AG10803 (cell line): Measurements from ENCODE around the gene UBE2Q2.

Experiments used
- DNase-seq: peaks from one replicate; pipeline ENCODE4 v3.0.0; 2010; ENCODE audit warnings: low read depth
- H3K4me3 ChIP-seq: 2 replicates; pipeline ENCODE4 v1.5.1; 2011; ENCODE audit warnings: mild to moderate bottlenecking, low read length, control low read depth
- TF ChIP-seq, protein P1 (sequence below): conservative IDR thresholded peaks from 2 replicates; pipeline ENCODE4 v1.5.1; 2011; ENCODE audit warnings: mild to moderate bottlenecking, low read length, control low read depth, inconsistent platforms

Gene UBE2Q2

DNA sequence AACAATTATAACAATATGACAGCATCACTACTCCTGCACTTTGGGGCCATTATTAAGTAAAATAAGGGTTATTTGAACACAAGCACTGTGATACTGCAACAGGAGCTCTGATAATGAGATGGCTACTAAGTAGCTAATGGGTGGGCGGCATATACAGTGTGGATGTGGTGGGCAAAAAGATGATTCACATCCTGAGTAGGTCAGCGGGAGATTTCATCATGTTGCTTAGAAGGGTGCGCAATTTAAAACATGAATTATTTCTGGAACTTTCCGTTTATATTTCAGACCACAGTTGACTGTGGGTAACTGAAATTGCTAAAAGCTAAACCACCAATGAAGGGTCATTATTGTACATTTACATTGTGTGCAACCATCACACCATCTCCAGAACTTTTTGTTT lies 102.7 kb downstream of the UBE2Q2 start:
- H3K4me3 ChIP-seq, result no peak overlapping the region
- DNase-seq, result peak; percentile 16
- TF ChIP-seq, protein P1, sequence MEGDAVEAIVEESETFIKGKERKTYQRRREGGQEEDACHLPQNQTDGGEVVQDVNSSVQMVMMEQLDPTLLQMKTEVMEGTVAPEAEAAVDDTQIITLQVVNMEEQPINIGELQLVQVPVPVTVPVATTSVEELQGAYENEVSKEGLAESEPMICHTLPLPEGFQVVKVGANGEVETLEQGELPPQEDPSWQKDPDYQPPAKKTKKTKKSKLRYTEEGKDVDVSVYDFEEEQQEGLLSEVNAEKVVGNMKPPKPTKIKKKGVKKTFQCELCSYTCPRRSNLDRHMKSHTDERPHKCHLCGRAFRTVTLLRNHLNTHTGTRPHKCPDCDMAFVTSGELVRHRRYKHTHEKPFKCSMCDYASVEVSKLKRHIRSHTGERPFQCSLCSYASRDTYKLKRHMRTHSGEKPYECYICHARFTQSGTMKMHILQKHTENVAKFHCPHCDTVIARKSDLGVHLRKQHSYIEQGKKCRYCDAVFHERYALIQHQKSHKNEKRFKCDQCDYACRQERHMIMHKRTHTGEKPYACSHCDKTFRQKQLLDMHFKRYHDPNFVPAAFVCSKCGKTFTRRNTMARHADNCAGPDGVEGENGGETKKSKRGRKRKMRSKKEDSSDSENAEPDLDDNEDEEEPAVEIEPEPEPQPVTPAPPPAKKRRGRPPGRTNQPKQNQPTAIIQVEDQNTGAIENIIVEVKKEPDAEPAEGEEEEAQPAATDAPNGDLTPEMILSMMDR, result no peak

DNA sequence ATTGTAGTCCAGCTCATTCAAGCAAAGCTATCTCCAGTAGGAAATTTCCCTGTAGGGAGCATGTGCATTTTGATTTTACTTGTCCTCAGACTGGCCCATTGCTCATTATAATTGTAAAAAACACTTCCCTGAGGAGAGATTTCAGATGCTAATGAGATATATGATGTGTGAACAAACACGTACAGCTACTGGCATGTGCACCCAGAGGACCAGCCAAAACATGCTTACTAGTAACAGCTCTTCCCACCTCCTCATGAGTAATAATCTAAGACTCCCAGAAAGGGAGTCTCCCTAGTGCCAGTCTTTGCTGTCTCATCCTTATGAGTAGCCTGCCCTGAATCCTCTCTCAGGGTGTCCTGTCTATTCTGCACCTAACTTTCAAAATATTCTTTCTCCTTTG lies 103.8 kb downstream of the UBE2Q2 start:
- no peak overlapping the region for H3K4me3 ChIP-seq
- TF ChIP-seq, protein P1, result no peak
- peak; percentile 88 for DNase-seq

DNA sequence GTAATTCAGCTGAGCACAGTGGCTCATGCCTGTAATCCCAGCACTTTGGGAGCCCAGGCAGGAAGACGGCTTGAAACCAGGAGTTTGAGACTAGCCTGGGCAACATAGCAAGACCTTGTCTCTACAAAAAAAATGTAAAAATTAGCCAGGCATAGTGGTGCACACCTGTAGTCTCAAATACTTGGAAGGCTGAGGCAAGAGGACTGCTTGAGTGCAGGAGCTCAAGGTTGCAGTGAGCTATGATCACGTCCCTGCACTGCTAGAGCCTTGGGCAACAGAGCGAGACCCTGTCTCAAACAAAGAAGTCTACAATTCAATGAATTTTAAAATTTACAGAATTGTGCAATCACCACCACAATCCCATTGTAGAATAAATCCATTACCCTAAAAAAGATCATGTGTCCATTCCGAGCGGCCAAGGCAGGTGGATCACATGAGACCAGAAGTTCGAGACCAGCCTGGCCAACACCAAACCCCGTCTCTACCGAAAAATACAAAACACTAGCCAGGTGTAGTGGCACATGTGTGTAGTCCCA lies 105.6 kb downstream of the UBE2Q2 start:
- DNase-seq, result no peak
- TF ChIP-seq, protein P1, result no peak
- no peak overlapping the region for H3K4me3 ChIP-seq
